Endothelial cell of umbilical vein (primary cell): ENCODE results near the gene TDRD7. TPM values are rescaled to one million over a fixed set of nuclear protein-coding genes. Genes with fewer than 3 reads are reported as not detected.

Experiments used
- BruUV-seq: library from RNA; stranded (reverse); fragments of 400-500 nt; replicated peaks from 2 replicates; lab custom pipeline; 2021; lab: Mats Ljungman, UMichigan
- CTCF ChIA-PET: fragments of 300-600, 350-600 bp; sonication (Branson Sonifier 250); formaldehyde crosslinking; loops from one replicate; lab custom pipeline; 2021; ENCODE audit warnings: antibody characterized with exemption, inconsistent platforms; lab: Charles Lee
- POLR2A ChIA-PET: fragments of 300-600, 350-600 bp; sonication (Branson Sonifier 250); formaldehyde crosslinking; loops from one replicate; lab custom pipeline; 2021; ENCODE audit warnings: antibody characterized with exemption, inconsistent platforms; lab: Charles Lee
- DNase-seq: peaks from one replicate; pipeline ENCODE4 v3.0.0-alpha.2; 2011; ENCODE audit warnings: low read depth, low spot score
- FAIRE-seq: peaks from 2 replicates; lab custom pipeline; 2011; peaks lifted over from hg19 to GRCh38; lab: Jason Lieb, UNC
- H2AFZ ChIP-seq: 2 replicates; pipeline ENCODE4 v1.6.0; 2012; ENCODE audit warnings: low read depth, low read length, control low read depth, inconsistent platforms
- H3K27ac ChIP-seq: 2 replicates; pipeline ENCODE4 v1.5.1; 2011; ENCODE audit warnings: low read depth, mild to moderate bottlenecking, control low read depth, low read length, moderate library complexity; ENCODE audit not compliant: insufficient read depth
- H3K27me3 ChIP-seq, 2 experiments: 2 replicates each; pipeline versions ENCODE4 v1.6.0 to v1.6.1; 2011; ENCODE audit warnings: low read length in 2 of 2, mixed read lengths in 1 of 2; ENCODE audit not compliant: control insufficient read depth in 2 of 2, insufficient read depth in 2 of 2
- H3K36me3 ChIP-seq, 2 experiments: 2 replicates in 1 of 2; 3 replicates in 1 of 2; pipeline ENCODE4 v1.5.1; 2011; ENCODE audit warnings: low read length in 2 of 2, mild to moderate bottlenecking in 1 of 2, moderate library complexity in 1 of 2; ENCODE audit not compliant: control insufficient read depth in 2 of 2, insufficient read depth in 2 of 2; ENCODE audit errors: extremely low read depth in 1 of 2
- H3K4me1 ChIP-seq: 3 replicates; pipeline ENCODE4 v1.5.1; 2011; ENCODE audit warnings: mild to moderate bottlenecking, low read length; ENCODE audit not compliant: control insufficient read depth, insufficient read depth; ENCODE audit errors: extremely low read depth
- H3K4me2 ChIP-seq: 2 replicates; pipeline ENCODE4 v1.6.1; 2011; ENCODE audit warnings: low read length, control low read depth, mixed read lengths; ENCODE audit not compliant: insufficient read depth
- H3K4me3 ChIP-seq, 3 experiments: fragments of 200-600 bp in 1 of 3; sonication (generic), shearing (Covaris generic) in 1 of 3; replicated peaks in 1 of 3; 2 replicates each; pipeline ENCODE4 v1.5.1; 2011 to 2016; ENCODE audit warnings: control low read depth in 3 of 3, low read length in 3 of 3, mild to moderate bottlenecking in 2 of 3, inconsistent platforms in 1 of 3, low read depth in 1 of 3, moderate library complexity in 1 of 3; ENCODE audit not compliant: insufficient read depth in 1 of 3
- H3K79me2 ChIP-seq: 2 replicates; pipeline ENCODE4 v1.6.0; 2012; ENCODE audit warnings: low read length, inconsistent platforms; ENCODE audit not compliant: control insufficient read depth, insufficient read depth
- H3K9ac ChIP-seq: replicated peaks from 2 replicates; pipeline ENCODE3; 2011; ENCODE audit warnings: low read length, control low read depth; ENCODE audit not compliant: insufficient read depth; ENCODE audit errors: extremely low read depth
- H3K9me1 ChIP-seq: replicated peaks from 3 replicates; pipeline ENCODE4 v1.6.0; 2011; ENCODE audit warnings: mild to moderate bottlenecking, low read length; ENCODE audit not compliant: control insufficient read depth, insufficient read depth; ENCODE audit errors: extremely low read depth
- H3K9me3 ChIP-seq: replicated peaks from 2 replicates; pipeline ENCODE4 v1.5.1; 2012; ENCODE audit warnings: low read length, inconsistent platforms; ENCODE audit not compliant: control insufficient read depth, insufficient read depth
- H4K20me1 ChIP-seq: replicated peaks from 2 replicates; pipeline ENCODE3; 2011; ENCODE audit warnings: mild to moderate bottlenecking, low read length; ENCODE audit not compliant: control insufficient read depth, insufficient read depth; ENCODE audit errors: extremely low read depth
- CTCF ChIP-seq, 2 donors: IDR thresholded peaks; 1 replicate in 1 of 2; 2 replicates in 1 of 2; pipeline ENCODE4 v1.5.1; 2011; ENCODE audit warnings: low read length in 2 of 2, mild to moderate bottlenecking in 2 of 2, moderate library complexity in 2 of 2, control low read depth in 1 of 2, inconsistent platforms in 1 of 2, low read depth in 1 of 2; ENCODE audit not compliant: insufficient read depth in 1 of 2; ENCODE audit errors: extremely low read depth in 1 of 2
- EZH2 ChIP-seq: IDR thresholded peaks from 2 replicates; pipeline ENCODE4 v1.6.1; 2012; ENCODE audit warnings: borderline replicate concordance, low read depth, mild to moderate bottlenecking, moderate library complexity, low read length, inconsistent platforms; ENCODE audit not compliant: severe bottlenecking
- FOS ChIP-seq: IDR thresholded peaks from 2 replicates; pipeline ENCODE4 v1.6.1; 2011; ENCODE audit warnings: mild to moderate bottlenecking, low read length, moderate library complexity, borderline replicate concordance; ENCODE audit not compliant: insufficient read depth
- GATA2 ChIP-seq: IDR thresholded peaks from 2 replicates; pipeline ENCODE4 v1.7.0; 2011; ENCODE audit warnings: low read depth, mild to moderate bottlenecking, moderate library complexity, mixed read lengths, low read length; ENCODE audit not compliant: insufficient read length, insufficient read depth
- JUN ChIP-seq: IDR thresholded peaks from 2 replicates; pipeline ENCODE4 v1.6.1; 2011; ENCODE audit warnings: borderline replicate concordance, low read depth; ENCODE audit not compliant: insufficient read length, insufficient read depth
- MAX ChIP-seq: IDR thresholded peaks from 2 replicates; pipeline ENCODE4 v1.6.1; 2011; ENCODE audit not compliant: insufficient read depth, insufficient read length
- MYC ChIP-seq: IDR thresholded peaks from one replicate; pipeline ENCODE4 v1.6.1; 2011; ENCODE audit warnings: mild to moderate bottlenecking, low read depth, low read length
- POLR2A ChIP-seq: IDR thresholded peaks from 2 replicates; pipeline ENCODE4 v1.6.1; 2012; ENCODE audit warnings: low read depth, mild to moderate bottlenecking, control low read depth, low read length
- POLR2AphosphoS5 ChIP-seq: IDR thresholded peaks from 2 replicates; pipeline ENCODE4 v1.6.1; 2012; ENCODE audit warnings: low read depth, mild to moderate bottlenecking, control low read depth, low read length, moderate library complexity; ENCODE audit not compliant: insufficient read depth
- dilution Hi-C: fragments of 300-500 bp; cut with MboI; formaldehyde crosslinking; loops from one replicate; pipeline ENCODE4 v1.15.0; 2019; ENCODE audit warnings: low sequenced_read_pairs; ENCODE audit not compliant: extremely low pct_ligation_motif_present
- intact Hi-C: fragments of 100-400 bp; cut with micrococcal nuclease; formaldehyde crosslinking; loops from one replicate; pipeline ENCODE4 v1.10.0; 2022
- polyA plus RNA-seq, 4 experiments: library from polyadenylated mRNA; depleted of rRNA in 3 of 4; stranded (reverse) in 3 of 4; unstranded in 1 of 4; fragments of >200 nt; gene quantifications; 2 replicates each; pipeline versions ENCODE4 v1.2.1 to v1.2.3, GENCODE V29; 2011 to 2012; ENCODE audit warnings: missing spikeins in 1 of 4
- total RNA-seq: library from RNA; stranded (reverse); gene quantifications from 2 replicates; pipeline ENCODE4 v1.2.3, GENCODE V29; 2021

Gene TDRD7
- total and polyA plus RNA-seq, 2 donors (not counting 3 experiments of a cell fraction or from before 2014, with no cell fraction given) = 4.9 to 11.5 TPM

- no peak overlapping the region for H3K27ac ChIP-seq
- POLR2A ChIA-PET = no interaction called here
These were observed 95.6 kb downstream of the TDRD7 start for GRCh38 chr9:97507428-97507984.

More at GRCh38 chr9:97507428-97507984, 95.6 kb downstream of the TDRD7 start:
- Histone ChIP-seq H3K9me1 (no peaks in the 10 kb centered on the region), H3K27me3 (peaks cover 37 to 48% of the 10 kb centered on the region in 2 experiments), H3K4me3 (no peak overlapping the region), H4K20me1 (no peaks in the 10 kb centered on the region), H3K79me2 (no peaks in the 10 kb centered on the region), H2AFZ (no peak overlapping the region), H3K9me3 (no peaks in the 10 kb centered on the region), H3K9ac (no peak overlapping the region), H3K4me2 (no peak overlapping the region), H3K4me1 (peaks cover 8% of the 10 kb centered on the region), H3K36me3 (no peaks in the 10 kb centered on the region)
- FAIRE-seq (no peak), DNase-seq (no peak)
- dilution Hi-C loops (no loop called here), intact Hi-C loops (no loop called here)
- TF ChIP-seq JUN = no peak
- TF ChIP-seq MAX = no peak
- TF ChIP-seq EZH2 = no peak
- no peak for TF ChIP-seq CTCF (IDR thresholded peaks at IDR 0.05; ENCODE audit: extremely low read depth in 1 of 2, insufficient read depth in 1 of 2, low read depth in 1 of 2, low read length in 2 of 2)
- no peak for TF ChIP-seq POLR2A
- TF ChIP-seq GATA2 = no peak
- no peak for TF ChIP-seq FOS
- no peak for TF ChIP-seq MYC
- TF ChIP-seq POLR2AphosphoS5 = no peak
- CTCF ChIA-PET = interaction anchor here (1.2 to 2.9 kb wide), 3 partner anchors 34 to 108 kb away, joined by 5 to 14 read pairs (median 7); no protein-coding TSS in a partner anchor
- no TSS peak for BruUV-seq
